ENCODE measurements around the gene AGPAT4.

AGPAT4 gene

DNA sequence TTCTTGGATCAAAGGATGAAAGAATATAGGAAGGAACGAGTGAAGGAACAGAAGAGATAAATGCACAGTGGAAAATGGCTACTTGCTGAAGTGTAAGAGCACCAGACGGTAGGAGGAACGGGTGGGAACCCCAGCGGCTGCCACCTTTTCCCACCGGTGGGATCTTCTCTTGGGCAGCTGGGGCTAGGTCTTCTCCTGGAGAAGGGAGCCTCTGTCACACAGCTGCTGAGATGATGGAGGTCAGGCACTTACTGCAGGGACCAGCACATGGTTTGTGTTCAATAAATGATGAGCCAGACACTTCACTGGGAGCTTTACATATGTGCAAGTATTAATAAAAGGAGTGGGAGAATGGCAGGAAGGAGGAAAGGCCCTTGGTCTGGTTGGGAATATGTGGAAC is 123.7 kb downstream of the AGPAT4 start:
- H2BK12ac ChIP-seq (ENCODE audit: low read length): no peak overlapping the region
- no peak overlapping the region for H2BK5ac ChIP-seq (ENCODE audit: low read length)
- no peak overlapping the region for H2BK15ac ChIP-seq (ENCODE audit: low read length)
- no peaks in the 10 kb centered on the region for H3K4me1 ChIP-seq (ENCODE audit: control insufficient read depth in 2 of 2, insufficient read depth in 1 of 2, low read depth in 1 of 2, low read length in 2 of 2)
- no peaks in the 10 kb centered on the region for H3K27me3 ChIP-seq (ENCODE audit: control insufficient read depth in 3 of 3, insufficient read depth in 3 of 3, low read depth in 1 of 3, low read length in 3 of 3)
- no peak overlapping the region for H2AK5ac ChIP-seq (ENCODE audit: low read depth, low read length)
- peaks cover 65 to 84% of the 10 kb centered on the region in 2 donors for H3K36me3 ChIP-seq (replicated peaks in 1 of 2; ENCODE audit: control insufficient read depth in 2 of 2, insufficient read depth in 2 of 2, low read length in 2 of 2)
- no peaks in the 10 kb centered on the region for H3K79me1 ChIP-seq (ENCODE audit: low read depth, low read length)
- DNase-seq (ENCODE audit: low spot score): no peak
- no peak overlapping the region for H3K27ac ChIP-seq (replicated peaks; ENCODE audit: low read length)
- H2BK120ac ChIP-seq (ENCODE audit: low read depth, low read length): no peak overlapping the region
- H3K23ac ChIP-seq (ENCODE audit: low read depth, low read length, poor library complexity): no peak overlapping the region
- H3K4me2 ChIP-seq (ENCODE audit: insufficient read depth, low read length, poor library complexity, severe bottlenecking): no peak overlapping the region
- H3K18ac ChIP-seq (ENCODE audit: low read length): no peak overlapping the region
- H3K4ac ChIP-seq (ENCODE audit: low read length): no peak overlapping the region
- no peak overlapping the region for H3K4me3 ChIP-seq (ENCODE audit: low read length in 2 of 2)
- peaks cover 0 to 2% of the 10 kb centered on the region in 2 donors for H3K9me3 ChIP-seq (replicated peaks in 1 of 2; ENCODE audit: control insufficient read depth in 2 of 2, insufficient read depth in 1 of 2, low read depth in 1 of 2, low read length in 2 of 2)
- H3K9ac ChIP-seq (ENCODE audit: low read depth, low read length, poor library complexity): peak overlapping the region; percentile 63
- no peak overlapping the region for H2AFZ ChIP-seq (ENCODE audit: low read length)
- no peak overlapping the region for H3K14ac ChIP-seq (ENCODE audit: low read length)
- H4K8ac ChIP-seq (ENCODE audit: low read depth, low read length): no peak overlapping the region
- no CpG with 5 or more reads among the region's 5 CpGs for WGBS, 2 donors (ENCODE audit: extremely low coverage in 2 of 2, insufficient read length in 2 of 2, insufficient replicate concordance in 1 of 2)
- H4K91ac ChIP-seq (ENCODE audit: low read depth, low read length, poor library complexity): no peak overlapping the region

DNA sequence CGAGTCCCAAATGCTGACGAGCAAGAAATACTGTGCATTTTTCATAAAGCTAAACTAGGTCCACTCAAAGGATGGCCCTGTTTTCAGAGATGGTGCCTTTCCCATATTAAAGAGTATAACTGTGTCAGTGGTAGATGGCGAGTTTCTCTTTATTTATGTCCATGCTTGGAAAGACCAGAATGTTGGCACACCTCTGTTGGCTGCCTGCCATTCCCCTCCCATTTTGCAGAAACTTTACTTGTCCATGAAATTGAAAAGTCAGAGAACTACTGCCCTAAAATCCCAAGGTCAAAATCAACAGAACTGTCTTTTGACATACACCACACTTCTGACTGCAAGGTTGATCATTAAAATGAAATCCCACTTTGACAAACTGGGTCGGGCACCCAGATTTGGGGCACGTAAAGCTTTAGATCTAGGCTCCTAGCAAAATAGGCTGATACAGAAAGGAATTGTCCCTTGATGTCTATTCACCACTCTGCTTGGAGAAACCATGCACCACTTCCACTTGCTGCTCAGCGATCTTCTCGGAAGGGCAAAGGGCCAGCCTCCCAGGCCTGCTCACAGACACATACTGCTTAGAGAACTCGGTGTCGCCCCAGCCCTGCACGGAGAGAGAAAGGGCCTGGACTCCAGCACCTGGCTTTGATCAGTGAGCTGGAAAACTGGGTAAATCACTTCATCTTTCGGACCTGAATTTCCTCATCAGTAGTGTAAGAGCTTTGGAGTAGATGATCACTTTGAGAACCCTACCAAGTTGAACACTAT is 130.0 kb downstream of the AGPAT4 start:
- H4K8ac ChIP-seq (ENCODE audit: low read depth, low read length): no peak overlapping the region
- H2BK120ac ChIP-seq (ENCODE audit: low read depth, low read length): no peak overlapping the region
- H3K4me3 ChIP-seq (ENCODE audit: low read length in 2 of 2): no peak overlapping the region
- H3K79me1 ChIP-seq (ENCODE audit: low read depth, low read length): no peaks in the 10 kb centered on the region
- no peak overlapping the region for H4K91ac ChIP-seq (ENCODE audit: low read depth, low read length, poor library complexity)
- WGBS, 2 donors (ENCODE audit: extremely low coverage in 2 of 2, insufficient read length in 2 of 2, insufficient replicate concordance in 1 of 2): no CpG with 5 or more reads among the region's 11 CpGs
- no peaks in the 10 kb centered on the region for H3K4me1 ChIP-seq (ENCODE audit: control insufficient read depth in 2 of 2, insufficient read depth in 1 of 2, low read depth in 1 of 2, low read length in 2 of 2)
- H3K23ac ChIP-seq (ENCODE audit: low read depth, low read length, poor library complexity): no peak overlapping the region
- no peak overlapping the region for H2BK15ac ChIP-seq (ENCODE audit: low read length)
- H3K36me3 ChIP-seq (replicated peaks in 1 of 2; ENCODE audit: control insufficient read depth in 2 of 2, insufficient read depth in 2 of 2, low read length in 2 of 2): peaks cover 44 to 79% of the 10 kb centered on the region in 2 donors
- no peak overlapping the region for H3K27ac ChIP-seq (replicated peaks; ENCODE audit: low read length)
- H3K18ac ChIP-seq (ENCODE audit: low read length): no peak overlapping the region
- H3K4ac ChIP-seq (ENCODE audit: low read length): no peak overlapping the region
- no peak overlapping the region for H3K14ac ChIP-seq (ENCODE audit: low read length)
- peaks cover 0 to 3% of the 10 kb centered on the region in 2 donors for H3K9me3 ChIP-seq (replicated peaks in 1 of 2; ENCODE audit: control insufficient read depth in 2 of 2, insufficient read depth in 1 of 2, low read depth in 1 of 2, low read length in 2 of 2)
- H2BK5ac ChIP-seq (ENCODE audit: low read length): no peak overlapping the region
- no peaks in the 10 kb centered on the region for H3K27me3 ChIP-seq (ENCODE audit: control insufficient read depth in 3 of 3, insufficient read depth in 3 of 3, low read depth in 1 of 3, low read length in 3 of 3)
- DNase-seq (ENCODE audit: low spot score): no peak
- no peak overlapping the region for H2BK12ac ChIP-seq (ENCODE audit: low read length)
- no peak overlapping the region for H3K4me2 ChIP-seq (ENCODE audit: insufficient read depth, low read length, poor library complexity, severe bottlenecking)
- no peak overlapping the region for H2AK5ac ChIP-seq (ENCODE audit: low read depth, low read length)
- no peak overlapping the region for H3K9ac ChIP-seq (ENCODE audit: low read depth, low read length, poor library complexity)
- no peak overlapping the region for H2AFZ ChIP-seq (ENCODE audit: low read length)

DNA sequence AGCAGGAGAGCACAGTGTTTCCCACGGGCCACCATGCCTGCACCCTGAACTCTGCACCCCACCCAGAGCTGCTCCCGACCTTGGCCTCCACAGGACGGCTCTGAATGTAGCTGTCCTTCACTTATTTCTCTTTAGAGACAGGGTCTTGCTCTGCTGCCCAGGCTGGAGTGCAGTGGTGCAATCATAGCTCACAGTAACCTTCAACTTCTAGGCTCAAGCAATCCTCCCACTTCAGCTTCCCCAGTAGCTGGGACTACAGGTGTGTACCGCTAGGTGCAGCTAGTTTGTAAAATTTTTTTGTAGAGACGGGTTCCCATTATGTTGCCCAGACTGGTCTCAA is 130.9 kb downstream of the AGPAT4 start:
- Histone ChIP-seq H3K18ac (ENCODE audit: low read length) (peak overlapping the region; percentile 16), H4K91ac (ENCODE audit: low read depth, low read length, poor library complexity) (no peak overlapping the region), H4K8ac (ENCODE audit: low read depth, low read length) (no peak overlapping the region), H3K9me3 (replicated peaks in 1 of 2; ENCODE audit: control insufficient read depth in 2 of 2, insufficient read depth in 1 of 2, low read depth in 1 of 2, low read length in 2 of 2) (peaks cover 0 to 5% of the 10 kb centered on the region in 2 donors), H3K4me2 (ENCODE audit: insufficient read depth, low read length, poor library complexity, severe bottlenecking) (no peak overlapping the region), H3K23ac (ENCODE audit: low read depth, low read length, poor library complexity) (no peak overlapping the region), H3K4me1 (ENCODE audit: control insufficient read depth in 2 of 2, insufficient read depth in 1 of 2, low read depth in 1 of 2, low read length in 2 of 2) (no peaks in the 10 kb centered on the region), H3K27ac (replicated peaks; ENCODE audit: low read length) (no peak overlapping the region), H3K36me3 (replicated peaks in 1 of 2; ENCODE audit: control insufficient read depth in 2 of 2, insufficient read depth in 2 of 2, low read length in 2 of 2) (peaks cover 40 to 79% of the 10 kb centered on the region in 2 donors), H3K79me1 (ENCODE audit: low read depth, low read length) (no peaks in the 10 kb centered on the region), H3K4me3 (ENCODE audit: low read length in 2 of 2) (no peak overlapping the region), H2BK5ac (ENCODE audit: low read length) (no peak overlapping the region), H2BK15ac (ENCODE audit: low read length) (no peak overlapping the region), H2BK12ac (ENCODE audit: low read length) (no peak overlapping the region), H2AFZ (ENCODE audit: low read length) (no peak overlapping the region), H3K4ac (ENCODE audit: low read length) (no peak overlapping the region), H3K9ac (ENCODE audit: low read depth, low read length, poor library complexity) (no peak overlapping the region), H3K27me3 (ENCODE audit: control insufficient read depth in 3 of 3, insufficient read depth in 3 of 3, low read depth in 1 of 3, low read length in 3 of 3) (no peaks in the 10 kb centered on the region), H2AK5ac (ENCODE audit: low read depth, low read length) (no peak overlapping the region), H2BK120ac (ENCODE audit: low read depth, low read length) (no peak overlapping the region), H3K14ac (ENCODE audit: low read length) (no peak overlapping the region)
- no peak for DNase-seq (ENCODE audit: low spot score)
- no CpG with 5 or more reads among the region's 5 CpGs for WGBS, 2 donors (ENCODE audit: extremely low coverage in 2 of 2, insufficient read length in 2 of 2, insufficient replicate concordance in 1 of 2)

DNA sequence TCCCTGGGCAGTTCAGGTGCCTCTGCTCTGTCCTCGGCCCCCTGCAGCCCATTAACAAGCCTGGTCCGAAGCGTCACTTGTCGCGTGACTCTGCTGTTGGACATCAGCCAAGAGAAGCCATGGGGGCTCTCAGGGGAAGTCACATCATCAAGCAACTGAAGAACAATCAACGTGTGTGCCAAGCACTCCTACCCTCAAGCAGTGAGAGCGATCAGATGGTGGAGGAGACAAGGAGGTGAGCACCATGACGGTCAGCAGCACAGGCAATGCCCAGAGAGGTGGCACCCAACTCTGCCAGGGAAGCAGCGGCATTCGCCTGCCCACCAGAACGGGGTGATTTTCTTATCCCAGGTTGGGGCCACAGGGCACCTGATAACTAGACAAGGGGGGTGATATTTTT is 132.7 kb downstream of the AGPAT4 start:
- Histone ChIP-seq H3K18ac (ENCODE audit: low read length) (no peak overlapping the region), H3K36me3 (replicated peaks in 1 of 2; ENCODE audit: control insufficient read depth in 2 of 2, insufficient read depth in 2 of 2, low read length in 2 of 2) (peaks cover 34 to 79% of the 10 kb centered on the region in 2 donors), H3K4me3 (ENCODE audit: low read length in 2 of 2) (peak overlapping the region in 1 of 2 donors; percentile 31), H3K27ac (replicated peaks; ENCODE audit: low read length) (no peak overlapping the region), H3K27me3 (ENCODE audit: control insufficient read depth in 3 of 3, insufficient read depth in 3 of 3, low read depth in 1 of 3, low read length in 3 of 3) (no peaks in the 10 kb centered on the region), H3K4me2 (ENCODE audit: insufficient read depth, low read length, poor library complexity, severe bottlenecking) (no peak overlapping the region), H4K8ac (ENCODE audit: low read depth, low read length) (no peak overlapping the region), H3K9me3 (replicated peaks in 1 of 2; ENCODE audit: control insufficient read depth in 2 of 2, insufficient read depth in 1 of 2, low read depth in 1 of 2, low read length in 2 of 2) (peaks cover 0 to 6% of the 10 kb centered on the region in 2 donors), H4K91ac (ENCODE audit: low read depth, low read length, poor library complexity) (no peak overlapping the region), H2BK12ac (ENCODE audit: low read length) (no peak overlapping the region), H3K4ac (ENCODE audit: low read length) (no peak overlapping the region), H2BK15ac (ENCODE audit: low read length) (no peak overlapping the region), H2BK5ac (ENCODE audit: low read length) (no peak overlapping the region), H2AK5ac (ENCODE audit: low read depth, low read length) (no peak overlapping the region), H3K23ac (ENCODE audit: low read depth, low read length, poor library complexity) (peak overlapping the region; percentile 6), H3K14ac (ENCODE audit: low read length) (no peak overlapping the region), H2BK120ac (ENCODE audit: low read depth, low read length) (no peak overlapping the region), H3K9ac (ENCODE audit: low read depth, low read length, poor library complexity) (no peak overlapping the region), H3K79me1 (ENCODE audit: low read depth, low read length) (no peaks in the 10 kb centered on the region), H3K4me1 (ENCODE audit: control insufficient read depth in 2 of 2, insufficient read depth in 1 of 2, low read depth in 1 of 2, low read length in 2 of 2) (peaks cover 0 to 5% of the 10 kb centered on the region in 2 donors), H2AFZ (ENCODE audit: low read length) (no peak overlapping the region)
- DNase-seq (ENCODE audit: low spot score): no peak
- no CpG with 5 or more reads among the region's 11 CpGs for whole genome bisulfite sequencing, 2 donors (ENCODE audit: extremely low coverage in 2 of 2, insufficient read length in 2 of 2, insufficient replicate concordance in 1 of 2)

Measured in neuronal stem cell (in vitro differentiated cells).